Measurements from ENCODE around the gene TRERF1.

DNA sequence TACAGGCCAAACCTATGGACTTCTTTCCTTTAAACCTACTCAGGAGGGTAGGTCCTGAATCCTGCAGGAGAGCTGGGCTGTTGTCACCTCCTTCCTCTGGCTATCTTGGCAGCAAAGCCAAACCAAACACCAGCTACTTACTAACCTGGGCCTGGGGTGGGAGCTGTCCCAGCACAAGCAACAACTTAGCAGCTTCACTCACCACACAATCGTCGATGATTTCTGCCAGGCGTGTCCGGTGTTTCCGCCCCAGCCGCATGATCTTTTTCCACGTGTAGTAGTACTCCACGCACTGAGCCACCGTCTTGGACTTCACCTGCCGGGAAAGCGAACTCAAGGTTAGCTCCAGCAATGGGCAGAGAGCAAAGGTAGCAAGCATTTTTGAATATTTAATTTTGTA lies 208.7 kb downstream of the TRERF1 start:
- TF ChIP-seq, protein P1, sequence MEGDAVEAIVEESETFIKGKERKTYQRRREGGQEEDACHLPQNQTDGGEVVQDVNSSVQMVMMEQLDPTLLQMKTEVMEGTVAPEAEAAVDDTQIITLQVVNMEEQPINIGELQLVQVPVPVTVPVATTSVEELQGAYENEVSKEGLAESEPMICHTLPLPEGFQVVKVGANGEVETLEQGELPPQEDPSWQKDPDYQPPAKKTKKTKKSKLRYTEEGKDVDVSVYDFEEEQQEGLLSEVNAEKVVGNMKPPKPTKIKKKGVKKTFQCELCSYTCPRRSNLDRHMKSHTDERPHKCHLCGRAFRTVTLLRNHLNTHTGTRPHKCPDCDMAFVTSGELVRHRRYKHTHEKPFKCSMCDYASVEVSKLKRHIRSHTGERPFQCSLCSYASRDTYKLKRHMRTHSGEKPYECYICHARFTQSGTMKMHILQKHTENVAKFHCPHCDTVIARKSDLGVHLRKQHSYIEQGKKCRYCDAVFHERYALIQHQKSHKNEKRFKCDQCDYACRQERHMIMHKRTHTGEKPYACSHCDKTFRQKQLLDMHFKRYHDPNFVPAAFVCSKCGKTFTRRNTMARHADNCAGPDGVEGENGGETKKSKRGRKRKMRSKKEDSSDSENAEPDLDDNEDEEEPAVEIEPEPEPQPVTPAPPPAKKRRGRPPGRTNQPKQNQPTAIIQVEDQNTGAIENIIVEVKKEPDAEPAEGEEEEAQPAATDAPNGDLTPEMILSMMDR (IDR thresholded peaks at IDR 0.05): no peak
- TF ChIP-seq POLR2A (IDR thresholded peaks at IDR 0.05): no peak
